Neural cell (in vitro differentiated cells): ENCODE measurements around the gene CREBRF. TPM values are rescaled to one million over a fixed set of nuclear protein-coding genes. Genes with fewer than 3 reads are reported as not detected.

Experiments
- H2AFZ ChIP-seq: fragments of 200-600, 300-800 bp; sonication (generic), shearing (Covaris generic); 2 replicates; pipeline ENCODE4 v1.6.0; 2014; ENCODE audit warnings: low read depth, mild to moderate bottlenecking, antibody characterized with exemption, low read length, moderate library complexity
- H3F3A ChIP-seq: fragments of 200-600 bp; shearing (Covaris generic); 2 replicates; pipeline ENCODE4 v1.6.1; 2016; ENCODE audit warnings: mild to moderate bottlenecking, moderate library complexity, mixed read lengths, antibody characterized with exemption, low read length; ENCODE audit not compliant: insufficient read depth, poor library complexity, severe bottlenecking
- H3K27ac ChIP-seq: fragments of 200-600, 300-800 bp; sonication (generic), shearing (Covaris generic); 2 replicates; pipeline ENCODE4 v1.5.1; 2014; ENCODE audit warnings: mild to moderate bottlenecking, low read length, moderate library complexity
- H3K27me3 ChIP-seq: fragments of 300-800, 200-600 bp; sonication (generic), shearing (Covaris generic); 2 replicates; pipeline ENCODE4 v1.6.0; 2014; ENCODE audit warnings: mild to moderate bottlenecking, low read depth, low read length, moderate library complexity; ENCODE audit not compliant: insufficient read depth
- H3K36me3 ChIP-seq: fragments of 300-800, 200-600 bp; sonication (generic), shearing (Covaris generic); 2 replicates; pipeline ENCODE4 v1.5.1; 2014; ENCODE audit warnings: mild to moderate bottlenecking, antibody characterized with exemption, low read length, moderate library complexity; ENCODE audit not compliant: insufficient read depth
- H3K4me2 ChIP-seq: fragments of 300-800, 200-600 bp; sonication (generic), shearing (Covaris generic); 2 replicates; pipeline ENCODE4 v1.6.0; 2014; ENCODE audit warnings: mild to moderate bottlenecking, low read length
- H3K4me3 ChIP-seq: fragments of 300-800, 200-600 bp; sonication (generic), shearing (Covaris generic); 2 replicates; pipeline ENCODE4 v1.5.1; 2014; ENCODE audit warnings: mild to moderate bottlenecking, low read length, moderate library complexity
- H3K79me2 ChIP-seq: fragments of 200-600 bp; shearing (Covaris generic); replicated peaks from 2 replicates; pipeline ENCODE4 v1.6.0; 2014; ENCODE audit warnings: mild to moderate bottlenecking, low read length, moderate library complexity; ENCODE audit not compliant: insufficient read depth
- H3K9ac ChIP-seq: fragments of 300-800, 200-600 bp; sonication (generic), shearing (Covaris generic); 2 replicates; pipeline ENCODE4 v1.6.1; 2016; ENCODE audit warnings: mild to moderate bottlenecking, low read length, mixed read lengths
- H3K9me2 ChIP-seq: fragments of 200-600 bp; shearing (Covaris generic); 2 replicates; pipeline ENCODE4 v1.6.1; 2016; ENCODE audit warnings: mild to moderate bottlenecking, low read length, mixed read lengths; ENCODE audit not compliant: insufficient read depth
- H3K9me3 ChIP-seq: fragments of 200-600, 300-800 bp; sonication (generic), shearing (Covaris generic); 2 replicates; pipeline ENCODE4 v1.6.1; 2016; ENCODE audit warnings: mild to moderate bottlenecking, mixed run types, low read length, moderate library complexity, mixed read lengths
- H4K20me1 ChIP-seq: fragments of 200-600 bp; shearing (Covaris generic); 2 replicates; pipeline ENCODE4 v1.6.1; 2016; ENCODE audit warnings: mild to moderate bottlenecking, mixed run types; ENCODE audit not compliant: insufficient read depth
- EP300 ChIP-seq: fragments of 450-650 bp; conservative IDR thresholded peaks from 2 replicates; pipeline ENCODE4 v1.6.1; 2014; ENCODE audit warnings: antibody characterized with exemption, mild to moderate bottlenecking, moderate library complexity; ENCODE audit not compliant: poor library complexity, severe bottlenecking
- EZH2 ChIP-seq: fragments of 200-600, 300-800 bp; shearing (Covaris generic), sonication (generic); IDR thresholded peaks from 2 replicates; pipeline ENCODE4 v1.6.1; 2014; ENCODE audit warnings: antibody characterized with exemption, low read length, borderline replicate concordance, mild to moderate bottlenecking; ENCODE audit not compliant: insufficient read depth, poor library complexity, severe bottlenecking
- MXI1 ChIP-seq: fragments of 450-650 bp; conservative IDR thresholded peaks from 2 replicates; pipeline ENCODE4 v1.6.1; 2014; ENCODE audit warnings: antibody characterized with exemption, mild to moderate bottlenecking; ENCODE audit not compliant: poor library complexity, severe bottlenecking
- POLR2AphosphoS5 ChIP-seq: IDR thresholded peaks from 2 replicates; pipeline ENCODE4 v1.6.1; 2012
- RAD21 ChIP-seq: fragments of 450-650 bp; conservative IDR thresholded peaks from 2 replicates; pipeline ENCODE4 v1.6.1; 2014; ENCODE audit warnings: antibody characterized with exemption, mild to moderate bottlenecking, moderate library complexity
- SMC3 ChIP-seq: fragments of 450-650 bp; conservative IDR thresholded peaks from 2 replicates; pipeline ENCODE4 v1.6.1; 2014; ENCODE audit warnings: antibody characterized with exemption, mild to moderate bottlenecking, moderate library complexity; ENCODE audit not compliant: poor library complexity
- TAF1 ChIP-seq: IDR thresholded peaks from 2 replicates; pipeline ENCODE4 v1.6.1; 2012; ENCODE audit warnings: low read depth
- polyA plus RNA-seq: library from polyadenylated mRNA; depleted of rRNA; stranded (reverse); fragments of >200 nt; gene quantifications from 2 replicates; pipeline ENCODE4 v1.2.3, GENCODE V29; 2014
- TF ChIP-seq, protein P1 (sequence below): fragments of 450-650 bp; IDR thresholded peaks from 2 replicates; pipeline ENCODE4 v1.5.1; 2014; ENCODE audit warnings: antibody characterized with exemption, mild to moderate bottlenecking, moderate library complexity; ENCODE audit not compliant: poor library complexity, severe bottlenecking
- TF ChIP-seq, protein P2 (sequence below): IDR thresholded peaks from 2 replicates; pipeline ENCODE4 v1.6.1; 2012; ENCODE audit warnings: borderline replicate concordance

CREBRF gene
- polyA plus RNA-seq, 1 donor from 2014 or later, result 9.3 TPM

DNA sequence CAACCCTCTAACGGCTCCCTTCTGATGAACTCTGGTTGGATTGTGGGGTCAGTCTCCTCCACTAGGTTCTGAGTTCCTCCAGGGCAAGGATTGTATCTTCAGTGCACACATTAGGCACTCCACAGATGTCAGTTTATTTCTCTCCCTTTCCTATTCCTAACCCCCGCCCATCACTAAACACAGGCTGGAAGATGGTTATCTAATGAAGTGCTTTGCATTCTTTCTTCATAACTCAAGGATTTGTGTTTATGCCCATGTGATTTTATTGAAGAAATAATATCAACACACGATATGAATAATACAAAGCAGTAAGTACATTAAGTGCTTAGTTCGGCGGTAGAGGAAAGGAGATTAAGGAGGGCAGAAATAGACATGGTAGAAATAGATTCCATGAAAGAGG lies 4.4 kb upstream of the CREBRF start:
- no peak overlapping the region for H2AFZ ChIP-seq
- H3K9me3 ChIP-seq, result no peaks in the 10 kb centered on the region
- H3K79me2 ChIP-seq, result no peaks in the 10 kb centered on the region
- H3K36me3 ChIP-seq, result no peaks in the 10 kb centered on the region
- H4K20me1 ChIP-seq, result no peaks in the 10 kb centered on the region
- H3K27me3 ChIP-seq, result no peaks in the 10 kb centered on the region
- no peak overlapping the region for H3K4me2 ChIP-seq
- H3K4me3 ChIP-seq, result no peak overlapping the region
- H3K27ac ChIP-seq, result no peak overlapping the region
- TF ChIP-seq EP300 (no peak), POLR2AphosphoS5 (no peak)
- TF ChIP-seq, protein P1, sequence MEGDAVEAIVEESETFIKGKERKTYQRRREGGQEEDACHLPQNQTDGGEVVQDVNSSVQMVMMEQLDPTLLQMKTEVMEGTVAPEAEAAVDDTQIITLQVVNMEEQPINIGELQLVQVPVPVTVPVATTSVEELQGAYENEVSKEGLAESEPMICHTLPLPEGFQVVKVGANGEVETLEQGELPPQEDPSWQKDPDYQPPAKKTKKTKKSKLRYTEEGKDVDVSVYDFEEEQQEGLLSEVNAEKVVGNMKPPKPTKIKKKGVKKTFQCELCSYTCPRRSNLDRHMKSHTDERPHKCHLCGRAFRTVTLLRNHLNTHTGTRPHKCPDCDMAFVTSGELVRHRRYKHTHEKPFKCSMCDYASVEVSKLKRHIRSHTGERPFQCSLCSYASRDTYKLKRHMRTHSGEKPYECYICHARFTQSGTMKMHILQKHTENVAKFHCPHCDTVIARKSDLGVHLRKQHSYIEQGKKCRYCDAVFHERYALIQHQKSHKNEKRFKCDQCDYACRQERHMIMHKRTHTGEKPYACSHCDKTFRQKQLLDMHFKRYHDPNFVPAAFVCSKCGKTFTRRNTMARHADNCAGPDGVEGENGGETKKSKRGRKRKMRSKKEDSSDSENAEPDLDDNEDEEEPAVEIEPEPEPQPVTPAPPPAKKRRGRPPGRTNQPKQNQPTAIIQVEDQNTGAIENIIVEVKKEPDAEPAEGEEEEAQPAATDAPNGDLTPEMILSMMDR, result no peak
- no peaks in the 10 kb centered on the region for H3K9me2 ChIP-seq
- H3F3A ChIP-seq, result no peaks in the 10 kb centered on the region
- H3K9ac ChIP-seq, result no peak overlapping the region

DNA sequence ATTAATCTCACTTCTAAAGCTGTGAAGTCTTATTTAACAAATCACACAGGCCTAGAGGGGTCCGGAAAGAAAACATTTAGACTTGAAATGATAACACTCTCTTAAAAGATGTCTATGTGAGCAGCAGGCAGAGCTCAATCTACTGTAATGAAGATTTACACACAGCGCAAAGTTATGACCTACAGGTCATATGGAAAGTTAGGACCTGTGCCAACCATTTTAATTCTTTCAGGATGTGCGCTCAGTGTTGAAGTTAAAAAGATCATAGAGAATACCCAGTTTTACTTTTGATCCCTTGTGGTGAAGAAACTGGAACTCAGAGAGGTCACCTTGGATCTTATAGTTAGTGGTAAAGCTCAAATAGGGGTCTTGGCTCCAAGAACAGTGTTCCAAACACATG lies 3.1 kb upstream of the CREBRF start:
- TF ChIP-seq RAD21, result no peak
- TF ChIP-seq EP300, result no peak
- no peak for TF ChIP-seq TAF1
- no peak for TF ChIP-seq POLR2AphosphoS5
- TF ChIP-seq SMC3, result no peak
- no peak for TF ChIP-seq MXI1
- TF ChIP-seq, protein P1, result no peak
- TF ChIP-seq EZH2, result no peak
- TF ChIP-seq, protein P2, sequence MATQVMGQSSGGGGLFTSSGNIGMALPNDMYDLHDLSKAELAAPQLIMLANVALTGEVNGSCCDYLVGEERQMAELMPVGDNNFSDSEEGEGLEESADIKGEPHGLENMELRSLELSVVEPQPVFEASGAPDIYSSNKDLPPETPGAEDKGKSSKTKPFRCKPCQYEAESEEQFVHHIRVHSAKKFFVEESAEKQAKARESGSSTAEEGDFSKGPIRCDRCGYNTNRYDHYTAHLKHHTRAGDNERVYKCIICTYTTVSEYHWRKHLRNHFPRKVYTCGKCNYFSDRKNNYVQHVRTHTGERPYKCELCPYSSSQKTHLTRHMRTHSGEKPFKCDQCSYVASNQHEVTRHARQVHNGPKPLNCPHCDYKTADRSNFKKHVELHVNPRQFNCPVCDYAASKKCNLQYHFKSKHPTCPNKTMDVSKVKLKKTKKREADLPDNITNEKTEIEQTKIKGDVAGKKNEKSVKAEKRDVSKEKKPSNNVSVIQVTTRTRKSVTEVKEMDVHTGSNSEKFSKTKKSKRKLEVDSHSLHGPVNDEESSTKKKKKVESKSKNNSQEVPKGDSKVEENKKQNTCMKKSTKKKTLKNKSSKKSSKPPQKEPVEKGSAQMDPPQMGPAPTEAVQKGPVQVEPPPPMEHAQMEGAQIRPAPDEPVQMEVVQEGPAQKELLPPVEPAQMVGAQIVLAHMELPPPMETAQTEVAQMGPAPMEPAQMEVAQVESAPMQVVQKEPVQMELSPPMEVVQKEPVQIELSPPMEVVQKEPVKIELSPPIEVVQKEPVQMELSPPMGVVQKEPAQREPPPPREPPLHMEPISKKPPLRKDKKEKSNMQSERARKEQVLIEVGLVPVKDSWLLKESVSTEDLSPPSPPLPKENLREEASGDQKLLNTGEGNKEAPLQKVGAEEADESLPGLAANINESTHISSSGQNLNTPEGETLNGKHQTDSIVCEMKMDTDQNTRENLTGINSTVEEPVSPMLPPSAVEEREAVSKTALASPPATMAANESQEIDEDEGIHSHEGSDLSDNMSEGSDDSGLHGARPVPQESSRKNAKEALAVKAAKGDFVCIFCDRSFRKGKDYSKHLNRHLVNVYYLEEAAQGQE, result no peak
- Histone ChIP-seq H3K4me2 (no peak overlapping the region), H3K27ac (no peak overlapping the region), H4K20me1 (no peaks in the 10 kb centered on the region), H3K4me3 (no peak overlapping the region), H3K27me3 (no peaks in the 10 kb centered on the region), H3K9ac (no peak overlapping the region), H3K9me2 (no peaks in the 10 kb centered on the region), H3K36me3 (no peaks in the 10 kb centered on the region), H3K79me2 (peaks cover 4% of the 10 kb centered on the region), H3K9me3 (no peaks in the 10 kb centered on the region), H3F3A (peaks cover 4% of the 10 kb centered on the region), H2AFZ (no peak overlapping the region)
